ENCODE measurements around the gene LDB2.

DNA sequence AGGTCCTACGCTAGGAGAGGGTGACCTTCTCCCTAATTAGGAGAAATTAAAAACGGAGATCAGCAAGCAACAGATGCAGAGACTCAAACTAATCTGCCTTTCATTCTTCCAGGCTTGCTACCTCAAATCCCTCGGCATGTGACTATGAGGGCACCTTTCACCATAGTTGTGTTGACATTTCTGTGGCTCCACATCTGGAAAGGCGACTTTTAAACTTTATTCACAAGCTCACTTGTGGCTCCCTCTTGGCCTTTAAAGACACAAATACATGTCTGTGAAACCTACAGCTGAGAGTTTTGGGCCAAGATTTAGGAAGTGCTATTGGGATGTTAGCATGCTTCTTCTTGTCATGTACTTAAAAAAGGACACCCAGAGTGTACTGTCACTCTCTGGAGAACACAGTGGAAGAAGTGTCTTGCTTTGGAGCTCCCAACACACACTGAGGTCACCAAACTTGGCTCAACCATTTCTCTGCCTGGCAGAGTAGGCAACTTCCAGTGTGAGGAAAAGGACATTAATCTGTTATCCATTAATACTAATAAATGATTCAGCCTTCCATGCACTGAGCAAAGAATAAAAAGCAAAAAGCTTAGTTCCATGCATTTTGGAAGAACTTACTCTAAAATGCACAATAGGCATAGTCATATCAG is 60.1 kb downstream of the LDB2 start:
- no peak for TF ChIP-seq POLR2AphosphoS5 (IDR thresholded peaks at IDR 0.05; ENCODE audit: borderline replicate concordance, low read depth, low read length)
- no peak for TF ChIP-seq EZH2 (IDR thresholded peaks at IDR 0.05)
- TF ChIP-seq FOXP2 (optimal IDR thresholded peaks at IDR 0.05; ENCODE audit: control extremely low read depth, extremely low read length, insufficient read depth) = no peak
